Renal cortex interstitium (tissue), 3 donors: ENCODE measurements around the gene CACTIN. TPM values are rescaled to one million over a fixed set of nuclear protein-coding genes. Genes with fewer than 3 reads are reported as not detected.

Source experiments
- polyA plus RNA-seq, 3 donors: library from polyadenylated mRNA; unstranded; fragments of 120-200 nt; gene quantifications; one replicate each; pipeline ENCODE4 v1.2.1, GENCODE V29; 2013; ENCODE audit not compliant: insufficient read length in 3 of 3

The CACTIN gene
- polyA plus RNA-seq, 3 donors, result 17.5 to 30.8 (median 28.9) TPM

Other genes with a start within 250 kb of the CACTIN start
- 100 to 1,000 TPM; 440 to 614 (median 522) TPM for gene SMIM24, start 146.3 kb downstream of the CACTIN start, polyA plus RNA-seq
- under 1 TPM in 2 of 3 donors, not detected in 1; 0.22 to 0.74 TPM for gene SMIM44, start 143.3 kb downstream of the CACTIN start, polyA plus RNA-seq
- gene DOHH, start 126.1 kb downstream of the CACTIN start, polyA plus RNA-seq, result 10 to 100 TPM in 1 of 3 donors, 1 to 10 TPM in 2; 5.4 to 11.8 (median 9.6) TPM
- gene FZR1, start 120.5 kb downstream of the CACTIN start, polyA plus RNA-seq, result 10 to 100 TPM; 41.8 to 65.0 (median 55.1) TPM
- gene TEKTIP1, start 87.6 kb downstream of the CACTIN start, polyA plus RNA-seq, result 10 to 100 TPM in 1 of 3 donors, 1 to 10 TPM in 2; 3.3 to 10.7 (median 6.5) TPM
- gene MFSD12, start 69.2 kb downstream of the CACTIN start, polyA plus RNA-seq, result 10 to 100 TPM; 44.0 to 93.7 (median 60.7) TPM
- 10 to 100 TPM; 67.6 to 94.6 (median 91.9) TPM for gene HMG20B, start 53.8 kb downstream of the CACTIN start, polyA plus RNA-seq
- gene GIPC3, start 41.3 kb downstream of the CACTIN start, polyA plus RNA-seq, result 1 to 10 TPM; 3.1 to 3.8 (median 3.6) TPM
- gene TBXA2R, start 19.9 kb downstream of the CACTIN start, polyA plus RNA-seq, result 1 to 10 TPM; 2.2 to 4.2 (median 3.5) TPM
- gene PIP5K1C, start 73.7 kb upstream of the CACTIN start, polyA plus RNA-seq, result 10 to 100 TPM; 19.7 to 30.2 (median 28.9) TPM
- gene TJP3, start 81.6 kb upstream of the CACTIN start, polyA plus RNA-seq, result 10 to 100 TPM in 2 of 3 donors, 1 to 10 TPM in 1; 8.3 to 14.8 (median 11.1) TPM
- gene APBA3, start 134.9 kb upstream of the CACTIN start, polyA plus RNA-seq, result 10 to 100 TPM; 11.7 to 21.0 (median 18.5) TPM
- 10 to 100 TPM; 26.4 to 46.6 (median 42.0) TPM for gene MRPL54, start 135.9 kb upstream of the CACTIN start, polyA plus RNA-seq
- not detected for gene RAX2, start 145.4 kb upstream of the CACTIN start, polyA plus RNA-seq
- gene MATK, start 159.6 kb upstream of the CACTIN start, polyA plus RNA-seq, result 1 to 10 TPM in 1 of 3 donors, under 1 TPM in 2; 0.88 to 1.9 (median 0.90) TPM
- gene ZFR2, start 242.2 kb upstream of the CACTIN start, polyA plus RNA-seq, result 1 to 10 TPM; 2.3 to 3.6 (median 3.2) TPM